Motor neuron (in vitro differentiated cells): ENCODE measurements around the gene DENND1A. TPM values are rescaled to one million over a fixed set of nuclear protein-coding genes. Genes with fewer than 3 reads are reported as not detected.
A peak's percentile ranks its signal among the peaks of the same experiment; 100 is the strongest.
"Not testable (repeated sequence)": the region's sequence is repeated elsewhere in the genome, so short reads cannot be mapped to it uniquely, and the experiment has no call there.

ENCODE experiments used
- ATAC-seq, 8 experiments: fragments of 200-7000 bp; cut with Tn5 transposase; replicated peaks in 6 of 8; 2 replicates each; pipeline ENCODE4 v1.8.0; 2021; ENCODE audit warnings: mild to moderate bottlenecking in 8 of 8, moderate library complexity in 8 of 8
- H3K27ac ChIP-seq, 2 donors: fragments of 250-450 bp; sonication (Bioruptor Pico); 2 replicates each; pipeline ENCODE4 v1.9.0; 2021; ENCODE audit warnings: antibody characterized with exemption in 2 of 2, mild to moderate bottlenecking in 2 of 2, moderate library complexity in 1 of 2
- H3K4me1 ChIP-seq, 2 donors: fragments of 250-450 bp; sonication (Bioruptor Pico); replicated peaks in 1 of 2; 2 replicates each; pipeline ENCODE4 v1.6.1; 2021; ENCODE audit warnings: antibody characterized with exemption in 2 of 2, mild to moderate bottlenecking in 2 of 2, moderate library complexity in 1 of 2
- H3K4me3 ChIP-seq, 5 donors: fragments of 250-450 bp; sonication (Bioruptor Pico); 2 replicates each; pipeline ENCODE4 v1.9.0; 2021; ENCODE audit warnings: antibody characterized with exemption in 5 of 5, mild to moderate bottlenecking in 5 of 5, moderate library complexity in 4 of 5
- WGBS, 10 experiments: fragments of 450-650 bp; shearing (Covaris generic); methylation state at CpG; one replicate each; pipeline ENCODE4 v1.0.0; 2022; 5-methylcytosine and 5-hydroxymethylcytosine counted together
- in situ Hi-C, 9 experiments: fragments of 400-800 bp; cut with MboI; loops; one replicate each; pipeline ENCODE4 v1.15.0; 2021; ENCODE audit warnings: low sequenced_read_pairs in 9 of 9, low pct_unique_long_range_greater_than_20kb in 2 of 9; ENCODE audit not compliant: unreplicated experiment in 9 of 9
- total RNA-seq, 8 experiments: library from RNA; unstranded; fragments of 300-600 nt; gene quantifications; 2 replicates each; pipeline versions ENCODE4 v1.2.3 to v1.2.4, GENCODE V29; 2022

DENND1A gene
- total RNA-seq, 8 experiments from 2014 or later, result 9.2 to 27.8 (median 13.8) TPM

- 20 to 100% (median 73%) methylated on average over 1 to 2 of the region's 2 CpGs; no CpG with 5 or more reads in 1 of the 10 experiments for WGBS, 10 experiments
Measured at GRCh38 chr9:123738648-123739047, 191.3 kb downstream of the DENND1A start.

GRCh38 chr9:123735376-123735775, 194.6 kb downstream of the DENND1A start:
- no peak overlapping the region for H3K27ac ChIP-seq
- H3K4me1 ChIP-seq, result peaks cover 0 to 4% of the 10 kb centered on the region in 2 donors

More at GRCh38 chr9:123738648-123739047, 191.3 kb downstream of the DENND1A start:
- no peak overlapping the region for H3K4me3 ChIP-seq
- ATAC-seq, result peak in 3 of 8 experiments; percentile 14 to 56 (median 33)
- peaks cover 5 to 12% of the 10 kb centered on the region in 2 donors for H3K4me1 ChIP-seq
- in situ Hi-C loops, result loop anchor here in 1 of 9 experiments (25.0 kb wide), 1 partner anchor 299 kb away; no protein-coding TSS in a partner anchor
- no peak overlapping the region for H3K27ac ChIP-seq

GRCh38 chr9:123728571-123728970, 201.4 kb downstream of the DENND1A start:
- not testable (repeated sequence) for H3K27ac ChIP-seq, ATAC-seq, H3K4me3 ChIP-seq, H3K4me1 ChIP-seq
- in situ Hi-C loops, result loop anchor here in 1 of 9 experiments (25.0 kb wide), 1 partner anchor 309 kb away; no protein-coding TSS in a partner anchor
- WGBS, 10 experiments, result 80 to 100% (median 97%) methylated on average over 3 to 4 of the region's 5 CpGs; no CpG with 5 or more reads in 3 of the 10 experiments

More at GRCh38 chr9:123735376-123735775, 194.6 kb downstream of the DENND1A start:
- WGBS, 10 experiments, result 83 to 100% (median 100%) methylated on average over 1 to 4 of the region's 4 CpGs; no CpG with 5 or more reads in 4 of the 10 experiments
- no peak overlapping the region for H3K4me3 ChIP-seq
- ATAC-seq, result no peak
- in situ Hi-C loops, result loop anchor here in 1 of 9 experiments (25.0 kb wide), 1 partner anchor 302 kb away; no protein-coding TSS in a partner anchor

- WGBS, 10 experiments, result 71 to 100% (median 100%) methylated on average over 1 of the region's 1 CpG; no CpG with 5 or more reads in 3 of the 10 experiments
- no peak for ATAC-seq
- Histone ChIP-seq H3K4me3 (no peak overlapping the region), H3K4me1 (no peaks in the 10 kb centered on the region), H3K27ac (no peak overlapping the region)
- in situ Hi-C loops, result loop anchor here in 1 of 9 experiments (25.0 kb wide), 1 partner anchor 310 kb away; no protein-coding TSS in a partner anchor
Measured at GRCh38 chr9:123727332-123727731, 202.6 kb downstream of the DENND1A start.

- no peak overlapping the region for H3K4me3 ChIP-seq
- in situ Hi-C loops, result loop anchor here in 1 of 9 experiments (25.0 kb wide), 1 partner anchor 312 kb away; no protein-coding TSS in a partner anchor
- 17 to 83% (median 45%) methylated on average over 1 to 8 of the region's 8 CpGs for WGBS, 10 experiments
- no peak overlapping the region for H3K27ac ChIP-seq
- peak in 4 of 8 experiments; percentile 32 to 73 (median 49) for ATAC-seq
- H3K4me1 ChIP-seq, result no peaks in the 10 kb centered on the region
Measured at GRCh38 chr9:123725389-123725788, 204.5 kb downstream of the DENND1A start.

GRCh38 chr9:123724211-123724796, 205.6 kb downstream of the DENND1A start:
- no peak overlapping the region for H3K4me3 ChIP-seq
- in situ Hi-C loops, result loop anchor here in 1 of 9 experiments (25.0 kb wide), 1 partner anchor 312 kb away; no protein-coding TSS in a partner anchor
- ATAC-seq, result peak in 3 of 8 experiments; percentile 24 to 69 (median 57)
- 83 to 100% (median 92%) methylated on average over 1 to 2 of the region's 2 CpGs; no CpG with 5 or more reads in 1 of the 10 experiments for WGBS, 10 experiments
- H3K27ac ChIP-seq, result no peak overlapping the region
- no peaks in the 10 kb centered on the region for H3K4me1 ChIP-seq

GRCh38 chr9:123723135-123723875, 206.6 kb downstream of the DENND1A start:
- Histone ChIP-seq H3K27ac (no peak overlapping the region), H3K4me3 (no peak overlapping the region), H3K4me1 (no peaks in the 10 kb centered on the region)
- ATAC-seq, result no peak
- WGBS, 10 experiments, result 80 to 100% (median 93%) methylated on average over 1 to 4 of the region's 4 CpGs
- in situ Hi-C loops, result loop anchor here in 1 of 9 experiments (25.0 kb wide), 1 partner anchor 311 kb away; no protein-coding TSS in a partner anchor

GRCh38 chr9:123722378-123722777, 207.5 kb downstream of the DENND1A start:
- Histone ChIP-seq H3K4me1 (no peaks in the 10 kb centered on the region), H3K27ac (no peak overlapping the region), H3K4me3 (no peak overlapping the region)
- ATAC-seq, result no peak
- in situ Hi-C loops, result loop anchor here in 1 of 9 experiments (25.0 kb wide), 1 partner anchor 310 kb away; no protein-coding TSS in a partner anchor
- WGBS, 10 experiments, result 55 to 96% (median 92%) methylated on average over 1 to 4 of the region's 4 CpGs; no CpG with 5 or more reads in 2 of the 10 experiments

- no peak overlapping the region for H3K4me3 ChIP-seq
- in situ Hi-C loops, result loop anchor here in 1 of 9 experiments (25.0 kb wide), 1 partner anchor 306 kb away; no protein-coding TSS in a partner anchor
- H3K27ac ChIP-seq, result no peak overlapping the region
- WGBS, 10 experiments, result 75 to 100% (median 100%) methylated on average over 1 of the region's 1 CpG; no CpG with 5 or more reads in 3 of the 10 experiments
- no peaks in the 10 kb centered on the region for H3K4me1 ChIP-seq
- ATAC-seq, result no peak
Measured at GRCh38 chr9:123718188-123718587, 211.7 kb downstream of the DENND1A start.

GRCh38 chr9:123717581-123718175, 212.2 kb downstream of the DENND1A start:
- H3K4me1 ChIP-seq, result no peaks in the 10 kb centered on the region
- H3K27ac ChIP-seq, result no peak overlapping the region
- no peak for ATAC-seq
- in situ Hi-C loops, result loop anchor here in 1 of 9 experiments (25.0 kb wide), 1 partner anchor 305 kb away; no protein-coding TSS in a partner anchor
- no peak overlapping the region for H3K4me3 ChIP-seq

- in situ Hi-C loops, result loop anchor here in 1 of 9 experiments (25.0 kb wide), 1 partner anchor 304 kb away; no protein-coding TSS in a partner anchor
- WGBS, 10 experiments, result 75 to 100% (median 89%) methylated on average over 2 to 8 of the region's 8 CpGs; no CpG with 5 or more reads in 2 of the 10 experiments
- Histone ChIP-seq H3K4me1 (no peaks in the 10 kb centered on the region), H3K27ac (no peak overlapping the region), H3K4me3 (no peak overlapping the region)
- ATAC-seq, result no peak
Measured at GRCh38 chr9:123716339-123716945, 213.5 kb downstream of the DENND1A start.

- Histone ChIP-seq H3K4me3 (no peak overlapping the region), H3K4me1 (no peaks in the 10 kb centered on the region), H3K27ac (no peak overlapping the region)
- ATAC-seq, result no peak
- in situ Hi-C loops, result loop anchor here in 1 of 9 experiments (25.0 kb wide), 1 partner anchor 303 kb away; no protein-coding TSS in a partner anchor
- WGBS, 10 experiments, result 43 to 100% (median 86%) methylated on average over 1 of the region's 1 CpG; no CpG with 5 or more reads in 4 of the 10 experiments
Measured at GRCh38 chr9:123715258-123715657, 214.7 kb downstream of the DENND1A start.
